HG02981 (cell line): ENCODE data around the gene SERPINA1.
"Not testable (repeated sequence)": the region's sequence is repeated elsewhere in the genome, so short reads cannot be mapped to it uniquely, and the experiment has no call there.

Experiments used
- ATAC-seq: cut with Tn5 transposase; IDR thresholded peaks from one replicate; pipeline ENCODE4 v1.9.1; 2021; ENCODE audit warnings: mild to moderate bottlenecking, moderate library complexity; ENCODE audit not compliant: unreplicated experiment

The SERPINA1 gene

GRCh38 chr14:94372021-94372605 is 16.3 kb downstream of the SERPINA1 start:
- ATAC-seq: no peak

DNA sequence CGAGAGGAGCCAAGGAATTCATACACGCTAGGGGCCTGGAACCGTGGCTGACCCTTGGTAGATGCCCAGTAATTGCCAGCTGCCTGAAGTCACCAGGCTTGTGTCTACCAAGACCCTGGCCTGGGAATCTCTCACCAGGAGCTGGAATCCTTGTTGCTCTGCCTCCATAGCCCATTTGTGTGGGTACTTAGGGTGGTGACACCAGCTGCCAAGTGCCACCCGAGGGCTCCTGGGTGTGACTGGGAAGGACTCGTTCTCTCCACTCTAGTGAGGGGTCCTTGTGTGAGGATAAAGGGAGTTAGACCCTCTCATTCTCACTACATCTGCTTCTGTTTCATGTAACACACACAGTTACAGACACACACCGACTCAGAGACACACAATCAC is 17.9 kb downstream of the SERPINA1 start:
- ATAC-seq: no peak

DNA sequence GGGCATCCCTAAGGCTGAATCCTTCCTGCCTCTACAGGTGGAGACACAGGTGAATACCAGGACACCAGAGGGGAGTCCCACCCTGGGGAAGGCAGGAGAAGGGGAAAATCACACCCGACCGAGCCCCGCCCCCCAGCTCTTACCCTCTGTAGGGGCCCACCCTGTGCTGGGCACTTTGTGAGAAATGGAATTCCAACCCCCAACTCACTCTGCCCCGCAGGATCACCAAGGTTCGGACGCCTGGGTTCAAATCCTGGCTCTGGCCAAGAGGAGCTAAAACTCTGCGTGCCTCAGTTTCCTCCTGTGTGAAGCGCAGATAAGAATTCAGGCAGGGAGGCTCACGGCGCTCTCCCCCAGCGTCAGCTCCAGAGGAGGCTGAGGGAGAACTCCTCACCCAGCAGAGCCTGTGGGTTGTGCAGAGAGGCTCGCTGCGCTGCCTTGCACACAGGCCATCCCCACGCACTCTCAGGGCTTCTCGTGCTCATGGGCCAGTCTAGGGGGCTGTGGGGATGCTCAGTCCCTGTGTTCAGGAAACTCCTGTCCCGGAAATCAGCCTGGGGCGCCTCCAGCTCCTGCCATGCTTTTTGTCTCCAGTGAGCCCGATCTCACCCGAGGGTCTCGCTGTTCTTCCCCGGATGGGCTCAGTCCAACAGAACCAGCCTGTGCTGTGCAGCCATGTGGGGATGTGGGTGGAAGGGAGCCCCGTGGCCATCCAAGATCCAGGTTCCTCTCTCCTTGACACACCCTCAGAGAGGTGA is 18.5 kb downstream of the SERPINA1 start:
- ATAC-seq: not testable (repeated sequence)

GRCh38 chr14:94368956-94369355 is 19.4 kb downstream of the SERPINA1 start:
- no peak for ATAC-seq

- ATAC-seq: no peak
These were observed 20.2 kb downstream of the SERPINA1 start for GRCh38 chr14:94368243-94368590.

DNA sequence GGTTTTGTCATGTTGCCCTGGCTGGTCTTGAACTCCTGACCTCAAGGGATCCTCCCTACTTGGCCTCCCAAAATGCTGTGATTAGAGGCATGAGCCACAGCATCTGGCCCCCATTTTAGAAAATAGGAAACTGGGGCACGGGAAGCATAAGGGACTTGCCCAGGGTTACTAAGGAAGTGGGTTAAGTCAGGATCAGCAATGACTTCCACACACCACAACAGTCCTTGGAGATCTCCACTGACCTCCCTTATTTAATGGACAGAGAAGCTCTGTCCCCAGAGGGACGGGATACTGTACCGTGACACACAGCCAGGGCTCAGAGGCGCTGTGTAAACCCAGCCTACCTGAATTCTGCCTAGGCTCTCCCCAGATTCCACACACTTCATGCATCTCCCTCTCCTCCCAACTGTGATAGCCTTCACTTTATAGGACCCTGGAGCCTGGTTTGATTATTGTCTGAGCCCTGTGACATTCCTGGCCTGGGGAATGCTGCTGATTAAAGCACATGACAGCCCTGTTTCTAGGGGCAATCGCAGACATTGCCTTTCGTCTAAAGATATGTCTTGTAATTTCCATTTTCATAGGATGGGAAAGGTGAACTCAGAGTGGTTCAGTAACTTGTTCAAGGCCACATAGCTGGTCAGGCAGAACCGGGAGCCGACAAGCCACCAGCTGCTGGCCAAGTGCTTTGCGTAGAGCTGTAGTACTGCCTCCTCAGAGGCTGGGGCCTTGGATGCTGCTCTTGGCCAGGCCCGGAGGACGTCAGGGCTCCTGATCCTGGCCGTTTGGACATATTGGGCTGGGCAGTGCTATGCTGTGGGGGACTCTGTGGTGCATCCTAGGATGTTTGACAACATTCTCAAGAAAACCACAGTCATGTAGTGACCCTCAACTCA is 20.8 kb downstream of the SERPINA1 start:
- no peak for ATAC-seq

DNA sequence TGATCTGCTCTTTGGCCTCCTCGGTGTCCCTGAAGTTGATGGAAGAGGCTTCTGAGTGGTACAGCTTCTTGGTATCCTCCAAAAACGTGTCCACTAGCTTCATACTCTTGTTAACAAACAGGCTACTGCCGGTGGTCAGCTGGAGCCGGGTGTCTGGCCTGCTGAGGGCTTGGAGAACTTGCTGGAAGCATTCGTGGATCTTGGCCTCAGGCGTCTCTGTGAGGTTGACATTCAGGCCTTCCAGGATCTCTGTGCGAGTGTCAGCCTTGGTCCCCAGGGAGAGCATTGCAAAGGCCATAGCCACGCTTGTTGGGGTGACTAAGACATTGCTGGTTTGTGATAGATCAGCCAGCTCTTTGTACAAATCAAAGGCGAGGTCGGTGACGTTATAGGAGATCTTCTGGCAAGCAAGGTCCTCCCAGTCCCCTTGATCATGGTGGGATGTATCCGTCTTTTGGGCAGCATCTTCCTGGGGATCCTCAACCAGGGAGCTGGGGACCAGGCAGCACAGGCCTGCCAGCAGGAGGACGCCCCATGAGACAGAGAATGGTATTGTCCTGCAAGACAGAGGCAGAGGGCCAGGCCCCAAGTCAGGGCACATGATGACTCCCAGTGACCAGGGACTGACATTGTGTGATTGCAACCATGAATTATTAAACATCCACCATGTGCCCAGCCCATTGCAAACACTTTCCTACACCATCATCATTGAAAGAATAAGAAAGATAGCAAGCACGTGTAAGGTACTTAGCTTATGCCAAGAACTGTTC is 22.1 kb downstream of the SERPINA1 start, which contains the start of gene SERPINA2:
SERPINA2 (minus strand) TSS at position 553 of the 770 bp plus-strand sequence.
- no peak for ATAC-seq

- ATAC-seq: no peak
These were observed 22.8 kb downstream of the SERPINA1 start for GRCh38 chr14:94365624-94366023.

- no peak for ATAC-seq
These were observed 23.4 kb downstream of the SERPINA1 start for GRCh38 chr14:94364964-94365363.

- ATAC-seq: no peak
These were observed 24.4 kb downstream of the SERPINA1 start for GRCh38 chr14:94364037-94364436.

GRCh38 chr14:94363151-94363624 is 25.2 kb downstream of the SERPINA1 start:
- no peak for ATAC-seq

- no peak for ATAC-seq
These were observed 25.7 kb downstream of the SERPINA1 start for GRCh38 chr14:94362614-94363133.

GRCh38 chr14:94361682-94362081 is 26.7 kb downstream of the SERPINA1 start:
- ATAC-seq: no peak

DNA sequence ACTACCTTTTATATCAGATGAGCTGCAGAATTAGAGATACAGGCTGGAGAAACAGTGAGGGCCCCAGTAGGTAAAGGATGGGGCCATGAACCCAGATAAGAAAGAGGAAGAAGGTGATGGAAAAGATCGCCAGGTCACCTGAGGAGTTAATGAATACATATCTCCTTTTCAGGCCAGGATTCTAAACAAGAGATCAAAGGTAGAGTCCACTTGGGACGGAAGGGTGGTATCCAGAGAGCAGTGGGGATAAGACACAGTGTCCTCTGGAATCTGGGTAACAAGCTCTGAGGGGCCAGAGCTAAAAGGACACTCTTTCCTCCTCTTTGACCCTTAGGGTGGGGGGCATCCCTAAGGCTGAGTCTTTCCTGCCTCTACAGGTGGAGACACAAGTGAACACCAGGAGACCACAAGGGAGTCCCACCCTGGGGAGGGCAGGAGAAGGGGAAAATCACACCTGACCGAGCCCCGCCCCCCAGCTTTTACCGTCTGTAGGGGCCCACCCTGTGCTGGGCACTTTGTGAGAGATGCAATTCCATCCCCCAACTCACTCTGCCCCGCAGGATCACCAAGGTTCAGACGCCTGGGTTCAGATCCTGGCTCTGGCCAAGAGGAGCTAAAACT is 27.3 kb downstream of the SERPINA1 start:
- ATAC-seq: no peak

DNA sequence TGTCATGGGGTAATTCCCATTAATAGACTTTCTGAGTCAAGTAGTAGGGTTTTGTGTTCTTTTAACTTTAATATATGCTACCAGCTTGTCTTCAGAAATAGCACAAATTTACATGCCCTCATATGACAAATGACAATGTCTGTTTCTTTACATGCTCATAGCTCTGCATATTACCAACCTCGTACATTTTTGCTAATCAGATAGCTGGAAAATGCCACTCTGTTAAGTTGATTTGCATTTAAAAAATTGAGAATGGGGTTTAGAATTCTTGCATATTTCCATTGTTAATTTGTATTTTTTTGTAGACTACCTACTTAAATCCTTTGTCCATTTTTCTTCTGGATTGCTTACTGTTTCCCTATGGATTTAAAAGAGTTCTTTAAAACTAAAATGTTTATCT is 31.2 kb downstream of the SERPINA1 start:
- no peak for ATAC-seq

DNA sequence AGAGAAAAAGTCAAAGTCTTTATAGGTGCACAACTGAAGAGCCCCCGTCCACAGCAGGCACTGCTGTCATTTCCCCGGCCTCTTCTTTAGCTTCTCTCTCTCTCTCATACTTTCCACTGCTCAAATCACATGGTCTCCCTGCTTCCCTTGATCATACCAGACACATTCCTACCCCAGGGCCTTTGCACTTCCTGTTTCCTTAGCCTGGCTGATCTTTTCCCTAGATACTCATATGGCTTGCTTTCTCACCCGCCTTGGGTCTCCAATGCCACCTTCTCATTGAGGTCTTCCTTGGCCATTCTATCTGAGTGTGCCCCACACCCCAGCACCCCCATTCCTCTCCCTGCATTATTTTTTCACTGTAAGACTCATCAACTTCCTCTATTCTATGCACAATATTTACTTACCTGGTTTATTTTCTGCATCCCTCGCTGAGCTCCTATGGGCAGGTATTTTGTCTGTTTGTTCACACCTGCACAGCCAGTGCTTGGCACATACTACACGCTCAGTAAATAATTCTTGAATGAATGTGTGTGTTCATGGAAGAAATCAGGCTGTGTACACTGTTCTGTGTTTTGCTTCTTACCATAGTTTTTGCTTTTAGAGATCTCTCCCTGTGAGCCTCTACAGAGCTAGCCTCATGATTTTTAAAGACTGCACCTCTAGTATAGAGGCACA is 31.9 kb downstream of the SERPINA1 start:
- no peak for ATAC-seq

- ATAC-seq: no peak
These were observed 33.1 kb downstream of the SERPINA1 start for GRCh38 chr14:94355191-94355794.

- ATAC-seq: no peak
These were observed 33.7 kb downstream of the SERPINA1 start for GRCh38 chr14:94354638-94355185.

GRCh38 chr14:94354190-94354589 is 34.2 kb downstream of the SERPINA1 start:
- ATAC-seq: not testable (repeated sequence)
